ENCODE measurements around the gene UBR4.
A peak's percentile ranks its signal among the peaks of the same experiment; 100 is the strongest.

Gene UBR4

DNA sequence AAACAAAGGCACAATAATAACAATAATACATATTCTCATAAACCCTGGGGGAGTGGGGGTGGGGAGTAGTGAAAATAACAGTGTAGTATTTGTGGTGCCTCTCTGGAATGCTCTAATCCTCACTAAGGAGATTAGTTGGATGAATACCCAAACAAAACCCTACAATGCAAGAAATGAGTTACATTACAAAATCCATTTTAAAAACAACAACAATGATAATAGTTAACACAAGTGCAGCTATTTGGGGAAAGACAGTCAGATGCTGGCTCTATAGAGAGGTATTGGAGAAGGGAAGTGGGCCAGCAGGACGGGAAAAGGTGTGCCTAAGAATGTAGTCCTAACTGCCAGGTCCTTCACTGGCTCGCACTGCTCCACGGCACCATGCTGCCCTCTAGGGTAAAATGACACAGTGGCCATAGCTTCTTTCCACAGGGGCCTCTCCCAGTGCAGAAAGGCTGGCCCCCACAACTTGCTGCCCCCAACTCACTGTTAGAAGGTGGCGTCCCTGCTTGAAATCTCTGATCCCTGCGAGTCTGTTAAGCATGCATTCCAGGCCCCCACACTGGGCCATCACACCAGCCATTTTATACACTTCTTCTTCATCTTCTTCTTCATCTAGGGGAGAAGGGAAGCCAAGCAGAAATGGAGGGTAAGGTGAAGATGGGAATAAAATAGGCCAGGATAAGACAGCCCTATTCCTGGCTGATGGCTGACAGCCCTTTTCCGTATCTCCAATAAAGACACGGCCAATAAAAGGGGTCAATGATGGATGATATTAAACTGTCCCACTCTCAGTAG, 113.8 kb downstream of the UBR4 start:
- no peak for DNase-seq (ENCODE audit: low read depth in 3 of 3)

DNA sequence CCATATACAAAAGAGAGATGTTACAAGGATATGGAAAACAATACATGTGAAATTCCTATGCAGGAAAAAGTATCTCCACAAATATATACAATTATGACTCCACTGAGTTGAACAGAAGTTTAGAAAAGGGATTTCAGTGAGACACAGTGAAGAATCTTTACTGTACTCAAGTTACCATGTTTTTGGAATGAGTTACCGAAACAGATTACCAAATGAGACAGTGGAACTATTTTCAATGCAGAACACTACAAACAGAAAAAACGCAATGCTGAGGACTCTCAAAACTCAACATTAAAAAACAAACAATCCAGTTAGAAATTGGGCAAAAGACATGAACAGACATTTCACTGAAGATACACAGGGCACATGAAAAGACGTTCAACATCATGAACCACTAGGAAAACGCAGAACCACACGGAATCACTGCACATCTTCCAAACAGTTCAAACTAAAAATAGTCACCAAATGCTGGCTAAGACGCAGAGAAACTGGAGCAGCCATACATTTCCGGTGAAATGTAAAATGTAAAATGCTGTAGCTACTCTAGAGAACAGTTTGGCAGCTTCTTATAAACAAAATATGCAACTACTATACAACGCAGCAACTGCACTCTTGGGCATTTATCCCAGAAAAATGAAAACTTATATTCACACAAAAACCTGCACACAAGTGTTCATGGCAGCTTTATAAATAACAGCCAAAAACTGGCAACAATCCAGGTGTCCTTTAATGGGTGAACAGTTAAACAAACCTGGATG, 118.7 kb downstream of the UBR4 start:
- DNase-seq (ENCODE audit: low read depth in 3 of 3), result no peak

DNA sequence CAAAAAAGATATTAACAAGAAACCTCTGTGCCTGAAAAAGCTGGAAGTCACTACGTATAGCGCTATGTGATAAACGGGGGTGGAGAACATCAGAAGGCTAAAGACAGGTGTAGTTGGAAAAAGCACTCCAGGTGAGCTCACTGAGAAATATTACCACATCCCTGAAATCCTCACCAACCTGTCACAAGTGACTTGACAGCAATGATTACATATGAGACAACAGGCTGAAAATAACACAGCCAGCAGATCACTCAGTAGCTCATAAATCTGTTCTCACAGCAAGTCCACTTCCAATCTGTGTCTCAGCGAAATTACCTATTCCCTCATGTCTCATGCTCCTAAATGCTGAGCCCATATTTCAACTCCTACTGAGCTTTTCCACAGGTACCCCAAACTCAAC, 120.5 kb downstream of the UBR4 start:
- DNase-seq (ENCODE audit: low read depth in 3 of 3), result no peak

DNA sequence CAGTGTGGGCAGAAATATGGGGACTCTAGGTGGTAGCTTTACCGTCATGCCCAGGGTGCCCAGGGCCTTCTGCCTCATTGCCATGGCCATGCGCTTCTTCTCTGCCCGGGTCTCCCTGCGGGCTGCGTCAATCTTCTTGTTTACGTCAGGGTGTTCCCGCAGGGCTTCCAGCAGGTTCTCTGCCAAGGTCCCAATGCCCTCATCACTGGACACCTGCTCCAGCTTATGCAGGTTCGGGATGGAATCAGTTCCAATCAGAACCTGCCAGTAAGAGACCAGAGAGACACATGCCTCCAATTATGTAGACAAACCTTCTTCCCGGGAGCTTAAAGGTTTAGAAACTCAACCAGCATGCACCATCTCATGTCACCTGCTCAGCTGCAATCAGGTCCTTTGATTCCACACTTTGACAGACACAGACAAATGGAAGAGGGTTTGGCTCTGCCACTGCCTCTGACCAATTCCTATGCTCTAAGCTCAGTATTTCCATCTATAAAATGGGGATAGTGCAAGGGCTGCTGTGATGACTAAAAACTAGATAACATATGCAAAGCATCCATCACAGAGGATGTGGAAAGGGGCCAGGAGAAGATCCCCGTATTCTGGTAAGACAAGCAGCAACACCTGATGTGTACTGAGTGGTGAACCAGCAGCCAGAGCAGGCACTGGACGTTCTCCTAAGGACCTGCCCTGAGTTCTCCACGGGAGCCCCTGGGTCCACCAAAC, 121.2 kb downstream of the UBR4 start:
- no peak for DNase-seq (ENCODE audit: low read depth in 3 of 3)

DNA sequence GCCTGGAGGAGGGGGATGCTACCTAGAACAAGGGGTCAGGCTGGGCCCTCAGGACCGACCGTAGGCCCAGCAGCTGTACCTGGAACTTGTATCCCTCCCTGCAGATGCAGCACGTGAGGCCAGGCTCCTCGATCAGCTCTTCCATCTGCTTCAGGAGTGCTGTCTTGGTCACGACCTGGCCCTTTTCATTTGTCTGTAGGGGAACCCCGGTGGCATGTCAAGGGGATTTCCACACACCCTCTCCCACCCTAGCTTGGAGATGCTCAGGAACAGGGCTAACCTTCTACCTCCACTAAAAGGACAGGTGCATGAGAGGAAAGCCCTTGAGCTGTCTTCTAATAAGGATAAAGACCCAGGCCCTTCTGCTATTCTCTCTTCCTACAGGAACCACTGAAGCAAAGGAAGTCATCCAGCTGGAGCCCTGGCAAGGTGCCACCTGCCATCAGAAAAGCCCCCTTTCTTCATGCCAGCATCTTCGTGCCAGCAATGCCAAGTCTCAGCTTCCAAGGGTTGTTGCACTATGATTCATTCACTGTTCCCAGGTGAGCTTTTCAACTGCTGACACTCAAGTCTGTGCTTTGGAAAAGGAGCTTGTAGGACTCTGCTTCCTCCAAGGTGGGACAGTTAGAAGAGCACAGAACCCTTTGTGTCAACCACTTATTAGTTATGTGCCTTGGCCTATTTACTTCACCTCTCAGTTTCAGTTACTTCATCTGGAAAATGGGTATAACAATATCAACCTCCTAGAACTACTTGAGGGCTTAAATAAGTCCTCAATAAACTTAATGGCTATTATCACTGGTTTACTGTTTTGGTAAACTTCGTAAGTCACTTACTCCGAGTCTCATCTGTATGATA, 122.1 kb downstream of the UBR4 start:
- peak in 1 of 3 donors; percentile 8 for DNase-seq (ENCODE audit: low read depth in 3 of 3)

DNA sequence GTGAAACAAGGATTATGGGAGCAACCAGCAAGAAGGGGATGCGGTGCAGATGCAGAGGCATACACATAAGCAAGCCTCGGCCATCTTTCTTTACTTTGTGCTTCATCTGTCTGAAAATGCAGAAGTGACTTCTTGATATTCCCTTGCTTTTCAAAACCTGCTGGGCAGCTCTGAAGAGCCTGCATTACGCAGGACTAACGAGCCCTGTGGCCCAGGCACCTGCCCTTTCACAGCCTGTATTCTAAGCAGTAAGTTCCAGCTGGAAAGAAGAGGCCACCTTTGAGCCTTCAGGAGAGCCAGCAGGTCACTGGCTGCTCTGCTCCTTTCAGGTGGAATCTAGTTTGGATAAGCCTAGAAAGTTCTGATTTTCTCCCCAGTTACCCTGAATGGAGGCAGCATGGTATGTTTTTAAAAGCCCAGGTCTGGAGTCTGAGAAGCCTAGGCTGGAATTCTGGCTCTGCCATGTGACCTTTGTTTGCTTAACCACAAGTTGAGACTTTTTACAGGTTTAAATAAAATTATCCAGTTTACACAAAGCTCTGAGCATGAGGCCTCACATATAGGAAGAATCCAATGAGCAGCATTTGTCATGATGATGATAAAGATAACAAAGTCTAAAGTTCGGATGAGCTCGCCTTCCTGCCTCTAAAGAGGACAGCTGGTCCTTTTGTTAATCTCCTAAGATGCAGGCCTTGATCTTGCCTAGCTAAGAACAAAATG, 122.9 kb downstream of the UBR4 start:
- DNase-seq (ENCODE audit: low read depth in 3 of 3), result no peak

DNA sequence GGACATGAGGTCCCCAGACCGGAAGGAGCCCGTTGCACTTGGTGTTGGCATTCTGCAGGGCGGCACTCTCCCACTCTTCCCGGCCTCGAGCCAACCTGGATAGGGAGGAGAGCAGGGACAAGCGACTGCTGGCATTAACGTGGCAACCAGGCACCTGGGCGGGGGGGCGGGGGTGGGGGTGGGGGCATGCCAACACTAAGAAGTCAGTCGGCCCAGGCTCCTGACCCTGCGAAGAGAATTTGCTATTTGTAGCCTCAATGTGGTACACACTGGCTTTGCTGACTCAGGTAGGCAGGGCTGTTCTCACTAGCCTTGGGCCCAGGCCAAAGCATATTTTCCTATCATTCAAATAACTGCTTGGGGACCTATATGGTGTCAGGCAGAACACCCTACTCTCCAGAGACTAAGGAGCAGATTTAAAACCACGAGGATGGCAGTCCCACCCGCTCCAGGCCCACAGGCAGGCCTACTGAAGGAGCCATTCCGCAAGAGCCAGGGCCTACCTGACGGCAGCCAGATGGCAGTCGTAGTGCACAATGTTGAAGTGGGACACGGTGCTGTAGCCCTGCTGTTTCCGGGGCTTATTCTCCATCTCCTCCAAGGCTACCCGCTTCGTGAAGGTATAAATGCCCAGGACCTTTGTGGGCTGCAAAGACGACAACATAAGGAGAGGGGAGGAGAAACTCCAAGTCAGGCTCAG, 123.7 kb downstream of the UBR4 start:
- DNase-seq (ENCODE audit: low read depth in 3 of 3), result no peak

DNA sequence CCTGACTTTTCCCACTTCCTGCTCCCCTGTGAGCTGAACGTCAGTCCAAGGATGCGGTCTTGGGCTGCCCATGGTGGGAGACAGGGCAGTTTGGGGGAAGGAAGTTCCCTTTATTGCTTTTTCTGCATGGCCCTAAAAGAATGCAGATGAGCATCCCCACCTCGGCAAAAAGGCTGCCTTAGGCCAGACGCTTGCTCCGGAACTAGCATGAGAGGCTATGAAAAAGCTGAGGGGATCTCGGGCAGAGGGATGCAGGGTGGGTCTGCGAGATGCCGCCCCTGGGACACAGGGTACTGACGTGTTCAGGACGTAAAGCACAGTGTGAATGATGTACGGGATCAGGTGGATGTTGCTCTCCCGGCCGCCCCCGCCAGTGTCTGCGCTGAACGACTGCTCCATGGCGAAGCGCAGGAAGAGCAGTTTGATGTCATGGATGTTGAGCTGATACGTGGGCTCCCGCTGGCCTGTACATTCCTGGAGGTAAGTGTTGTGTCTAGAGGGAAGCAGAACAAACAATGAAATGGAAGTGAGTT, 125.8 kb downstream of the UBR4 start:
- DNase-seq (ENCODE audit: low read depth in 3 of 3), result no peak

DNA sequence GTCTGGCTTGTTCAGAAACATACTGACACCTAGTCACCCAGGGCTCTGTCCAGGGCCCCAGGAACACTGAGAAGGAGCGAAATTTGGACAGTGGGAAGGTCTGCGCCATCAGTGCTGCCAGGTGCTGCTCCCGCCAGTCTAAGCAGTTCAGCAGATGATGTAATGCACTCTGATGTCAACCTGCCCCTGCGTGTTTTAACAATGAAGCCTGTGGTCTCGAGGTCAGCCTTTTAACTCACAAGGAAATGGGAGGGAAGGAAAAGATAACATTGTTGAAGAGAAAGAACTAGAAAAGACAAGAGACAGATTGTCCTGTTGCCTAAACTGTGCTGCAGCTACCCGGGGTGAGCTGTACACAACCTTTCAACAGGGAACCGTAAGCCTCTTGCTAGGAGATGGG, 127.0 kb downstream of the UBR4 start:
- no peak for DNase-seq (ENCODE audit: low read depth in 3 of 3)

DNA sequence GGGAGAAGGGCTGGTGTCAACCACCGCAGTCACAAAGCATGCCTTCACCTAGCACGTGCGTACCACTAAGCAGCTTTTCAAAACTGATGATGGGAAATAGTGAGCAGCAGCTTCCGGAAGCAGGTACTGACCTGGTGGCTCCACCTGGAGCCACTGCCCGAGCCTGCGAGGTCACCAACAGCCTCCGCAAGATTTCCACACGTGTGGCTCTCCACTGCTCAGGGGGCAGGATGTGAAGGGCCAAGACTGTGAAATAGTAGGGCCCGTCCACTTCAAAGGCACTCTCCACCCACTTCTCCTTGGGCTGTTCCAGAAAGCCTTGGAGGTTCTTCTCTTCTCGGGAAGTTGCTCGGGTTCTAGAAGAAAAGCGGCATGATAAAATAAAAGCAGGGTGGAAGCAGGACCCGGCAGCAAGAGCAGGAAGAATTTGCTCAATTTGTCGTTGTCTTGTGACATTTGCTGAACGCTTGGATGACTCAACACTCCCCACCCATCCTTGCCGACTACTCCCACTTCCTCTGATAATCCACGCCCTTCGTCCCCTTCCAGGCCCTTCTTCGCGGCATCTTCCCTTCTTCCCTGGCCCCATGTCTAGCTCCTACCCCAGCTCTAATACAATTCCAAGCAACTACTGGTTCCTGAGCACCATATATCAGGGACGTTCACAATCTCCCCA, 128.7 kb downstream of the UBR4 start:
- DNase-seq (ENCODE audit: low read depth in 3 of 3), result no peak

DNA sequence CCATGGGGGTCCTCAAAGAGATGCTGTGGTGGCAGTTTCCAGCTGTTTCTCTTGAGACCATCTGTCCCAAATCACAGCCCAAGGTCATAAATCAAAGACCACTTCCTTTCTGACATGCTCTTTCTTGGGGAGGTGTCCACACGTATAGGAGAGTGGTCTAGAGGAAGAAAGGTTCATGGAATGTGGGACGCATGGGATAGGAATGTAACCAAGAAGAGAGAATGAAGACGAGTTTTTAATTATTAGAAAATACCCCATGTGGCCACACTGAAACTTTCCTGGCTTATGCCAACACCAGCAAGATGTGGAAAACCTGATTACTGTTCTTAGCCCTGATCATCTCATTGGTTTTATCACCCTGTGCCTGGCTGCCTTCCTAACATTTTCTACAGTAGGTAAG, 129.3 kb downstream of the UBR4 start:
- DNase-seq (ENCODE audit: low read depth in 3 of 3), result no peak

DNA sequence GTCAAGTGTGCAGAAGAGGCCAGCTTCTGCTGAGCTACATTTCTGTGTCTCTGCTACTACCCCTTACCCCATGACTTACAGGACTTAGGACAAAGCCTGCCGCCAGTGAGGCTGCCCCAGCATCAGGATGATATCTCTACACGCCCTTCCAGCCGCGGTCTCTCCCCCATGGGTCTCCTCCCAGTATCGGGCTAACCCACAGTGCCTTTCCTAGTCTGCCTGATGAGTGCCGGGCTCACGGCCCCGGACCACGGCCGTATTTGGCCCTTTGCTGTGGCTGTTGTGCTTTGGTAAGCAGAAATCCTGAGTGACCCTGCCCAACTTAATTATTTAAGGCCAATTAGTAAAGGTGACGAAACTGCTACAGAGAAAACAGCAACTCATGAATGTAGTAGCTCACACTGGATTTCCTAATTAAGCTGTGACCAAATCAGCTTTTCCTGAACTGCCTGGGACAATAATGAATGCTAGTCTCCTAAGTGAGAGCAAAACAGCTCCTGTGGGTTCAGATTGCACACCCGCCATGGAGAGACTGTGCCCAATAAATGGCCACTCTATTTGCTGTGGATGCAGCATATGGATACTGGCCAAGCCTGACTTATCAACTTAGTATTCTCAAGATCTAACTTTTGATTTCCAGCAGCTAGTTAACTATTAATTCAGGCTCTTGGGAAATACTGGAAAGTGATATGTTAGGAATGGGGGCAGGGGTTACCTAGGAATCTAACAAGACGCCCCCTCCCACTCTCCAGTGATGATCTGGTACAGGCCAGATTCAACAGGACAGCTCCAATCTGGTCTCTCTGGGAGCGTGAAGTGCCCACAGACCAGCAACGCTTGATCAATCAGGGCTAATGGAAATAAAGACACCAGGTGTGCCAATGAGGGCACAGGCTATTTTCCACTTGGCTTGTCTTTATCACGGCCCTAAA, 130.3 kb downstream of the UBR4 start:
- no peak for DNase-seq (ENCODE audit: low read depth in 3 of 3)

DNA sequence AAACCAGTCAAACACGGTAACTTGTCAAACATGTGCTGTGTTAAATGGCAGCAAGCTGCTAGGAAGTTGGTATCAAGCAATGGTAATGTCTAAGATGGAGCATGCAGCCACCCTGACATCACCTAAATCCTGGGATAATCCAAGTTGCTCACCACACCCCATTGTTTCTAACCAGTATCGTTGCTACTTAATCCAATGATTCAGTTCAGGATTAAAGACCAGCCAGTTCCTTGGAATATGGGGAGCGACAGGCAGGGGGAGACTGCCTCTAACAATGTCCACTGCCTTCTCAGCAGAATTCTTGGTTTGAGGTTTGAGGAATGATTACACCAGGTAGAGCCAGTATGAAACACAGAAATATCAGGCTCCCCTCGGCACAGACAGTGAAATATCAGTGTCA, 131.5 kb downstream of the UBR4 start:
- no peak for DNase-seq (ENCODE audit: low read depth in 3 of 3)

DNA sequence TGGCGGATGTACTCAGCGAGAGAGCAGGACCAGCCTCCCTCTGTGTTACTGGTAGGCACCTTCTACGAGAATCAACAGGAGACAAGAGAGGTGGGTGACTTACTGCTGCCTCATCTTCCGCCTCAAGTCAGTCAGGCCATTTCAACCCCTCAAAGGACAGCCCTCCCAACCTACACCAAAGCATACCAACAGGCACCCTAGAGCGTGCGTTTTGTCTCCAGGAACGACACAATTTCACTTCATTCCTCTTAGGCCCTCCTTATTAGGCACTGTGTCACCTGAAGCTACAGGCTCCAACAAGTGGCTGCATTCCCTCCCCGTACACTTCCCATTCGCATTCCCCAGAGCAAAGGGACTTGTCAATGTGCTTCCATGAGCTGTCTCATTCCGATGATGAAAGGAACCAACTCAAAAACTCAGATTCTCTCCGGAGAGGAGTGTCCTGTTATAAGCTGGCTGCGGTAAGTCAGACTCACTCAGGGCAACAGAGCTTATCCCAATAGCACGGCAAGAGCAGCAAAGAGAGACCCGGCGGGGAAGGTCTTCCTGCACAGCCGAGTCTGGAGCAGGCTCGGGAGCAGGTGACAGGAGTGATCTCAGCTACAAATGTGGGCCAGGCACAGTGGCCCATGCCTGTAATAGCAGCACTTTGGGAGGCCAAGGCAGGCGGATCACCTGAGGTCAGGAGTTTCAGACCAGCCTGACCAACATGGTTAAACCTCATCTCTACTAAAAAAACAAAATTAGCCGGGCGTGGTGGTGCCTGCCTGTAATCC, 133.0 kb downstream of the UBR4 start:
- no peak for DNase-seq (ENCODE audit: low read depth in 3 of 3)

DNA sequence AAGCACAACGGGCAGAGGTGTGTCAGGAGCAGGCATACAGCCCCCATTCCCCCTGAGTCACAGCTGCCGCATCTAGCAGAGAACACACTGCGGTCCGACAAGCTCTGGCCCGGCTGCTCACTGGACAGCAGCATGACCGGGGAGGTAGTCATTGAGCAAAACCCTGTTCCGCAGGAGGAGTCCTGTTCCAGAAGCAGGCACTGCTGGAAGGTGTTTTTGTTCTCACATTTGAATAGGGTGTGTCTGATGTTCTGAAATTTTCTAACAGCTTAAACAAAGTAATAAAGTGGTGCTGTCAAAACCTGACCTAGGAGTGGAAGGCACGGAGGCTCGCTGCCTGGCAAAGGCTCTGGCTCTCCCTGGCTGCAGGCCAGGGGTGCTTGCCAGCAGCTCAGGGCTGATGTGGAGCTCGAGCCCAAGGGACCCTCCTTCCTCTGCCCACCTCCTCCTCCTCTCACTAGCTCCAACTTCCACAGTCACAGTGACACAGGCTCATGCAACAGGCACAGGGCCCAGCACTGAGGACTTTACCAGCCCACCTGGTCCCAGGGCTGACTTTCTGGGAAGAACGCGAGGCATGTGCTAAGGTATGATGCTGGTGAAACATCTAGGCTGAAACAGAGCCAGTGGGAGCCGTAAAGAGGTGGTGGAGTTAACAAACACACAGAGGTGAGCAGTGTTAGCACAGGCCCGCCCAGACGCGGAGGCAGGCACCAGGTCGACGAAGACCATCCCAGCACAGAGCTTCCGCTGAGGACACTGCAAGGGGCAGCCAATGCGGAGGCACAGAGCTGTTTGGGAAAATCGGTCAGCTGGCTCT, 135.0 kb downstream of the UBR4 start:
- DNase-seq (ENCODE audit: low read depth in 3 of 3), result no peak

DNA sequence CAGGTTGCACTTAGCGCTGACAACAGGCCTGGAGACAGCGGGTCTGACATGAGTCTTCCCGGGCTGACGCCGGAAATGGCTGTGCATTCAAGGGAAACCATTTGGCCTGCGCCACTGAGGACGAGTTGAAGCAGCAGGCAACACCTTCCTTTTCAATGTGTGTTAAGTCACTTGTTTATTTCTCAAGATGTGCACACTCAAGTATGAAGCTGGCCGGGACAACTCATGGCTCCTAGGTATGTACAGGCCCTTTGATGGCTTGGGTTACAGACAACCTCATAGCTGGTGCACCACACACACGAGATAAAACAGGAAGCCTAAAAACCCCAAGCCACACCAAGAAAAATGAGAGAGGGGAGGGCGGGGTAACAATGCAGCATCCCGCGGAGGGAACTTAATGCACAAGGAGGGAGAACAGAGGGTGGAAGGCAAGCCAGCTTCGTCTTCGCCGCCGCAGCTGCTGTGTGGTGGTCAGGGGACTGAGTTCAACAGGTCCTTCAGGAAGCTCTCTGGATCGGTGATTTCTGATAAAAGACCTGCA, 135.6 kb downstream of the UBR4 start:
- peak in 2 of 3 donors; percentile 16 to 39 for DNase-seq (ENCODE audit: low read depth in 3 of 3)
